VCaP (cell line): Measurements from ENCODE around the gene MACROD2.
A peak's percentile ranks its signal among the peaks of the same experiment; 100 is the strongest.

Experiments
- H3K27ac ChIP-seq: fragments of 450-650 bp; 2 replicates; pipeline ENCODE4 v1.5.1; 2017
- TF ChIP-seq, protein P1 (sequence below): fragments of 450-650 bp; conservative IDR thresholded peaks from 2 replicates; pipeline ENCODE4 v1.5.1; 2017; ENCODE audit warnings: mild to moderate bottlenecking, moderate library complexity

The MACROD2 gene

DNA sequence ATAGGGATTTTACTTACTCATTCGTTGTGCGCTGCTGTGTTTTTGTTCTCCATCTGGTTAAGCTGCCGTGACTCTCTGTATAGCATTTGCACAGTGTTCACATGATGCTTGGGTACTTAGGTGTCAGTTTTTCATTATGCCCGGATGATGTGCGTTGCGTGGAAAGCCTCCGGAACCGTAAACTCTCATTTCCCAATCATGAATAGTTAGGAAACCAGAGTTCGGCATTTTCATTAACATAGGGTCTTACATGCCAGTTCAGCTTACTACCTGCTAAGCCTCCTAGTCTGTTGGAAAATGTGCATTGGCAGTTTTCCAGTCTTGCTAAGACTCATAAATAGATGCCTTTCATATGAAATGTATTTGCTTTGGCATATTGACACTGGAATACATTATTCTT, 825.5 kb downstream of the MACROD2 start:
- TF ChIP-seq, protein P1, sequence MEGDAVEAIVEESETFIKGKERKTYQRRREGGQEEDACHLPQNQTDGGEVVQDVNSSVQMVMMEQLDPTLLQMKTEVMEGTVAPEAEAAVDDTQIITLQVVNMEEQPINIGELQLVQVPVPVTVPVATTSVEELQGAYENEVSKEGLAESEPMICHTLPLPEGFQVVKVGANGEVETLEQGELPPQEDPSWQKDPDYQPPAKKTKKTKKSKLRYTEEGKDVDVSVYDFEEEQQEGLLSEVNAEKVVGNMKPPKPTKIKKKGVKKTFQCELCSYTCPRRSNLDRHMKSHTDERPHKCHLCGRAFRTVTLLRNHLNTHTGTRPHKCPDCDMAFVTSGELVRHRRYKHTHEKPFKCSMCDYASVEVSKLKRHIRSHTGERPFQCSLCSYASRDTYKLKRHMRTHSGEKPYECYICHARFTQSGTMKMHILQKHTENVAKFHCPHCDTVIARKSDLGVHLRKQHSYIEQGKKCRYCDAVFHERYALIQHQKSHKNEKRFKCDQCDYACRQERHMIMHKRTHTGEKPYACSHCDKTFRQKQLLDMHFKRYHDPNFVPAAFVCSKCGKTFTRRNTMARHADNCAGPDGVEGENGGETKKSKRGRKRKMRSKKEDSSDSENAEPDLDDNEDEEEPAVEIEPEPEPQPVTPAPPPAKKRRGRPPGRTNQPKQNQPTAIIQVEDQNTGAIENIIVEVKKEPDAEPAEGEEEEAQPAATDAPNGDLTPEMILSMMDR = no peak
- peak overlapping the region; percentile 64 for H3K27ac ChIP-seq

DNA sequence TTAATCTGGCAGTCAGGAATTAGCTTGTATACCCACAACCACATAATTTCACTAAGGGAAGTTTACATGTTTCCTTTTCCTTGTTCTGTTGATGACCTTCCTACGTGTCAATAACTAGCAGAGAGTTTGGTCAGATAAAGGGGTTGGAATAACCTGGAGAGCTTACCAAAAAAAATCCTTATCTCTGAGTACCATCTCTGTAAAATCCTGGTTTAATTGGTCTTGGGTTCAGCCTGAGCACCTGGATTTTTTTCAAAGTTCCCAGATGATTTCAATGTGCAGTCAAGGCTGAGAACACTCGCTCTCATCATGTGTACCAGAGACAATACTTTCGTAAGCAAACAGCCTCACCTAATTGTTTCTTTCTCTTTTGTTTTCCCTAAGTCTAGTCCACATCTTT, 825.9 kb downstream of the MACROD2 start:
- TF ChIP-seq, protein P1 = no peak
- H3K27ac ChIP-seq = peak overlapping the region; percentile 64

DNA sequence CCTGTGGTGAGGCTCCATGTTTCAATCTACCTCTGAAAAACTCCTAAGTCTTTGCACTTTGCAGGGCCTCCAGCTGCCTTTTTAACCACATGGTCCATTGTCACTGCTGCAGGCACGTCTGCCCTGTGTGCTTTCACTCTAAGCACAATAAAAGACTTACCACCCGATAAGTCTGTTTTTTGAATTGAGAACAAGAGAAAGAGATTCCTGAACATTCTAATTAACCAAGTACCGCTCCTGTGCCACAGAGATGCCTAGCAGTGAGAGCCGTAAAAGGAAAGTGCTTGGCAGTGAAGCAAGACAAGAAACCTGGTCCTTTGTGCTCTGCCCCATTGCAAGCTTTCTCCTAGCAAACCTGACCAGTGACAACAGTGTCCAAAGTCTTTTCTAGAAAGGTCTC, 829.7 kb downstream of the MACROD2 start:
- TF ChIP-seq, protein P1 = no peak
- H3K27ac ChIP-seq = no peak overlapping the region

DNA sequence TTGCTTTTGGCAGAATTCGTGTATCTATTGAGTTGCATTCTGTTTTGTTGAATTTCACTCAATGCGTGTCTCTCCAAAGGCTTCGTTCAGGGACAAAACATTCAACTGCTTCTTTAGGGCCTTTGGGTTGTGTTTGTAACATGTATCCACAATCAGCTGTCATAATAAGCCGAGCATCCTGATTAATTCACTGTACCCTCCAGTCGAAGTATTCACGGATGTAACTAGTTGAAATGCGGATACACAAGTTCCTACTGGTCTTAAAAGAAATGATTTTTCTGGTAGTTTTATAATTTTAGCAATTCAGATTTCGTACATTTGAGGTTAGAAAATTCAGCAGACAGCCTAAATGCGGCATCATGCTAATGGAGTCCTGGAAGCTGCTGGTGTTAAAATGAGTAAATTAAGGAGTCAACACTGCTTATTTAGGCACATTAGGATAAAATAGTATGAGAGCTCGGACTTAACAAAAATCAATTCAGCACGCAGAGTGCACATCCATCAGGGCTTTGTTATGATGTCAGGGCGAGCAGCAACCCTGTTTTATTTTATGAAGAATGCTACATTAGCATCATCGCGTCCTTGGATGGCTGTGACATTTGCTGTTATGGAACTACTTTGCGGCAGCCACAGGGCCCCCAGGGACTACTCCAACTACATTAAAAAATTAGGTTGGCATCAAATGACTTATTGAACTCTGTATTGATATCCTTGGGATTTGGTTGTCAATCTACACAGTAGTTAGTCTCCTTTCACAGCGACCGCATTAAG, 831.4 kb downstream of the MACROD2 start:
- TF ChIP-seq, protein P1 = no peak
- H3K27ac ChIP-seq = no peak overlapping the region

DNA sequence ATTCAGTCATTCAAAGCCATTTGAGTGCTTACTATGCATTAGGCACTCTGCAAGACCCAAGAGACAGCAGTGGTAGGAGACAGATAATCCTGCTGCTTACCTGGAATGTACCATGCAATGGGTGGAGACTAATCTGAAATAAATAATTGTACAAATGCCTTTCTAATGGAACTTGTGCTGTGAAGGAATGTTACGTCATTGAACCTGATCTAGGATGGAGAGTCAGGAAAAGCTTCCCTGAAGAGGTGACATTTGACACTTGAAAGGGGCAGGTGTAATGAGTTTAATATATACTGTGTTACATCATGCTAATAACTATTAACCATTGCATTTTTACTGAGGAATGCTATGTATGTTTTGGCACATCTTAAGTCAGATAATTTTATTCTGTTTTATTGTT, 833.1 kb downstream of the MACROD2 start:
- TF ChIP-seq, protein P1 = no peak
- no peak overlapping the region for H3K27ac ChIP-seq

DNA sequence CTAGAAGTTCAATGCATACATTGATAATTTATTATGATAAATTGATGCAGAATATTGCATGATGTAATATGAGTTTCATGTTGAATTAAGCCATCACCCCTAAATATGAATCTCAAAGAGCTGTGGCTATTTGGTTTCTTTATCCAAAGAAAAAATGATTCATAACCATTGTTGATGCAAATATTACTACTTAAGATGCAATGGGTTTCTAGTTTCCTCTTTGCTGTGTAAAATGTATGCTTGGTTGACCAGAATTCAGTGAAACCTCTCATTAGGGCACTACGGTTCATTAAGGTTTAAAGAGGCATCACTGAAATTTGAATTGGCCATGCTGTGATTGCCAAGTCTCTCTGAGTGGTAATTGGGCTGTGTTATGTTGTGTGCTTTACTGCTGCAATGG, 834.6 kb downstream of the MACROD2 start:
- TF ChIP-seq, protein P1 = no peak
- no peak overlapping the region for H3K27ac ChIP-seq

DNA sequence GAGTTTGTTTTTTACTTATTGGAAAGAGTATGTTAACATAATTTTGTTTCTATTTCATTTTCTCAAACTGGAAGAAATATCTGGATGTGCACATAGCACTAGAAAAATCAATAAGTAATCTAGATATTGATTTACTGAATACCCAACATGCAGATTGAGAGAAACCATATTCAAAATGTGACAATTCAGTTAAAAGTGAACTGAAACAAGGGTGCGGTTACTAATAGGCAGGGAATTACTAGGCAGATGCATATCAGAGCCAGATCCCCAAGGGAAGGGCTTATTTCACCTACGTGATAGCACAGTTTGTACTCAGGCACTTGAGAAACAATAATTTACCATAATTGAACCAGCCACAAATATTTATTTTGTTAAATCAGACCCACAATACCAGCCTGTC, 835.1 kb downstream of the MACROD2 start:
- TF ChIP-seq, protein P1 = no peak
- no peak overlapping the region for H3K27ac ChIP-seq
